ENCODE data around the gene CBLN3.

The CBLN3 gene

DNA sequence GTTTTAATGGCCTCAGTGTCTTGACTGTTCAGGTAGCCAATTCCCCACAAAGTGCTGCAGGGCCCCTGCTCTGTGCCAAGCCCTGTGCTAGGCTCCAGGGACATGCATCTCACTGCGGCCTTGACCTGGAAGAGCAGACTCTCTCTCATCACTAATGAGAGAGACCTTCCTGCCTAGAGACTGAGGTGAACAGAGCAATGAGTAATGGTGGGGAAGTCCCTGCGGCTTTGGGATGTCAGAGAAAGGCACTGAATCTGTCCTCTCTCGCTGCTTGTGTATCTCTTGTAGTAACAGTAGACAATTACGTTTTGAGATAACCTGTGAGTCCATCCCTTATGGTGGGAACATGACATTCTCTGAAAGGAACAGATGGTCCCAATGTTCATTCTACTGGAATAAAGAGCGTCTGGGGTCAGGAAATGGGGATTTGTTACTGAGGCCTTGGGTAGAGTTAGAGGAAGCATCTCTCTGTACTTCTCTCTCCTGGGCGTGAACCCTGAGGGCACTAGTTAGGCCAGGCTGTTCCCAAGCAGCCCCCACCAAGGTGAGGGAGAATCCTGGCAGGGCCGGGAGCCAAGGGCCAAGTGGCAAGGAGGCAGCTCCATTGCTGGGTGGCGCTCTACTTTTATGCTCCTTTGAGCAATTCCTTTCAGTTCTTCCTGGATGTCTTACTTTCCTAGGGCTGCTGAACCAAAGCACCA, 48.0 kb downstream of the CBLN3 start:
- DNase-seq (ENCODE audit: low spot score), result no peak

DNA sequence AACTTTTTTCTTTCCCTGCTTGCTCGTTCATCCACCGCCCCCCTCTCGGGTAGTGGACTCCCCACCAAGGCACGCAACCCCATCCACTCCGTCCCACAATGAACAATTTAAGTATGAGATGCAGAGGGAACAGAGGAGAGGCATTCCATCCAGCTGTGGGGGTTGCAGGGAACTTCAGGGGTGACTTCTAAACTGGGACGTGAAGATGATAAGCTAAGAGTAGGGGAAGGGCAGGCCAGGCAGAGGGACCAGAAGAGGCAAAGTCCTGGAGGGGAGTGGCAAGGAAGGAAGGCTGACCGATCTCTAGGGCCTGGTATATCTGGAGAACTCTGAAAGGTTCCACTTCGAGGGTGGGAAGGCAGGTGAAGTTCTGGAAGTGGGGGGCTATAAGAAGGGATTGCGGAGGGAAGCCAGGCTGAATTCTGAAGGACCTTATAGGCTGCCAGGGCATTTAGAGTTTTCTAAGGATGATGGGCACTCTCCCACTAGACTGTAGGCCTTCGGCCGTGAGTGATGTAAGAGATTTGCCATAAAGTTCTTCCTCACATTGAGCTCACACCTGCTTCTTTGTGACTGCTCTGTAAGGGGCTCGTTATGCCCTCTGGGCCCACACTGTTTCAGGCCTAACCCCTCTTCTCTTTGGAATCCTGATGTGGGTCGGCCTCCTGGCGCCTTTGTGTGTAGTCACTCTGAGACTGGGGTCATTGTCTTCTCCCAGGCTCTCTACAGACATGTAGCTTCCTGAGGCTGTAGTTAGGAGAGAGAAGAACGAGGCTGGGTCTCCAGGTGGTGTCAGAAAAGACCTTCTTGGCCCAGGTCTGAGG, 49.3 kb downstream of the CBLN3 start:
- DNase-seq (ENCODE audit: low spot score), result no peak

DNA sequence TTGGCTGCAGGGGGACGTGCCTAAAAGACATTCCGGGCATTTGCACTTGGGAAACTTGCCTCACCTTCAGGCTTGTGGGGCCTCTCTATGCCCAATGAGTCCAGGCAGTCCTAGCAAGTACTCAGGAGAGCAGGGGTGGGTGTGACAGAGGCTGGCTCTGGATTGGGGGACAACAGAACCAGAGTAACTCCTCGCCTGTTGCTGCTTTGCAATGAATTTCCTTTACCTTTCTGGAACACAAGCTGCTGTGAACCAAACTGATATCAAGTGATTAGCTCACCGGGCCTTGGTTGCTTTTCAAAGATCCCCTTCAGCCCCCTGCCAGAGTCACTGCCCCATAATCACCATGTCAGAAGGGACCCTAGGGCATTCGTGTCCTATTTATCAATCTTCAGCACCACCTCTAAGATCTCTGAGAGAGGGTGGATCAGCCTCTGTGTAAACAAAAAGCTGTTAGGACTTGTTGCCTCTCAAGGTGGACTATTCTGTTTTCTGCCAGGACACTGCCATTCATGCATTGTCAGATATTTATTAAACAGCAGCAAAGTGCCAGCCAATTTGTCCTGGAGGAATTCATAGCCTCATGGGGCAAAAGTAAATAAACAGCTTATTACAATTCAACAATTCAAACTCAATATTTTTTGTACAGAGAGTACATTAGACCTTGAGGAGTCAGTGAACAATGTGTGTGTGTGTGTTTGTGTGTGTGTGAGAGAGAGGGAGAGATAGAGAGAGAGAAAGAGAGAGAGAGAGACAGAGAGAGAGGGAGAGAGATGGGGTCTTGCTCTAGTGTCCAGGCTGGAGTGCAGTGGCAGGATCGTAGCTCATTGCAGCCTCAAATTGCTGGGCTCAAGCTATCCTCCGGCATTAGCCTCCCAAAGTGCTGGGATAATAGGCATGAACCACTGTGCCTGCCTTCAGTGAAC, 50.2 kb downstream of the CBLN3 start:
- DNase-seq (ENCODE audit: low spot score), result no peak

GRCh38 chr14:24378327-24378726, 51.1 kb downstream of the CBLN3 start:
- no peak for DNase-seq (ENCODE audit: low spot score)

DNA sequence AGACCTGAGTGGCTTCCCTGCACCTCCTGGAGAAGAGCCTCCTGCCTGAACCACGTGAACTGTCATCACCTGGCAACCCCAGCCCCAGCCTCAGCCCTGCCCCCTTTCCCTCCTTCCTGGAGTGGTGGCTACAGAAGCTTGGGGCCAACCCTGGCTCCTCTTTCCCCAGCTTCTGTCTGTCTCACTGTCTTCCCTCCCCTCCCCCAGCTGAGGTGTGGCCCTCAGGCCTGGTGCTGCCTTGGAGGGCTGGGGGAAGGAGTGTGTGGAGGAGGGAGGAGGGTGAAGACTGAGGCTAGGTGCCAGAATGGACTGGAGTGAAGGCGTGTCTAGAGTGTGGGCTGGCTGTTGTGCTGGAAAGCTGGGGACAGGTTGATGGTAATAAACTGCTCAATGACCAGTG, 51.8 kb downstream of the CBLN3 start:
- no peak for DNase-seq (ENCODE audit: low spot score)

DNA sequence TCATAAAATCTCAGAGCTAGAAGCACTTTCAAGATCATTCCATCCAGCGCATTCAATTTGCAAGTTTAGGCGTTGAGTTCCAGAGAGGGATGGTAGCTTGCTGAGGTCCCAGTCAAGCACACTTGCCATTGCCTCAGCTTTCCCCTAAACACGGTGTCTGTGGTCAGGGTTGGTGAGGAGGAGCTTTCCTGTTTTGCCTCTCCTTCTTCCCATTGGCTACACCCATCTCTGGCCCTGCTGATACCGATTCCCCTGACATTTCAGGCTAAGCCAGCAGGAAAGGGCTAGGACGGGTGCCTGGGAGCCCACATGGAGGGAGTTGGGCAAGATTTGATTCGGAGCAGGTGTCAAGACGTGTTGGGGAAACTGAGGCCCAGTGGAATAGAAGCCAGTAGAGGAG, 52.3 kb downstream of the CBLN3 start:
- DNase-seq (ENCODE audit: low spot score), result no peak

All from HuH-7 (cell line).